Hepatocyte (in vitro differentiated cells): ENCODE measurements around the gene RAP1GAP2. TPM values are rescaled to one million over a fixed set of nuclear protein-coding genes. Genes with fewer than 3 reads are reported as not detected.

ENCODE experiments used
- DNase-seq: peaks from one replicate; pipeline ENCODE4 v3.0.0-alpha.2; 2016; ENCODE audit warnings: low spot score
- H2AFZ ChIP-seq: fragments of 200-600 bp; sonication (generic); 2 replicates; pipeline ENCODE4 v1.6.0; 2016; ENCODE audit warnings: antibody characterized with exemption, mild to moderate bottlenecking
- H3K27ac ChIP-seq: fragments of 200-600 bp; sonication (generic); 2 replicates; pipeline ENCODE4 v1.5.1; 2016; ENCODE audit warnings: mild to moderate bottlenecking
- H3K27me3 ChIP-seq: fragments of 200-600 bp; sonication (generic); 2 replicates; pipeline ENCODE4 v1.6.1; 2016
- H3K36me3 ChIP-seq: fragments of 200-600 bp; sonication (generic); replicated peaks from 2 replicates; pipeline ENCODE4 v1.5.1; 2016; ENCODE audit warnings: low read depth; ENCODE audit not compliant: insufficient read depth
- H3K4me1 ChIP-seq: fragments of 200-600 bp; sonication (generic); 2 replicates; pipeline ENCODE4 v1.5.1; 2016; ENCODE audit warnings: mild to moderate bottlenecking, moderate library complexity; ENCODE audit not compliant: insufficient read depth
- H3K4me2 ChIP-seq: fragments of 200-600 bp; sonication (generic); 2 replicates; pipeline ENCODE4 v1.6.0; 2016
- H3K4me3 ChIP-seq: fragments of 200-600 bp; sonication (generic); 2 replicates; pipeline ENCODE4 v1.5.1; 2016; ENCODE audit warnings: mild to moderate bottlenecking
- H3K79me2 ChIP-seq: fragments of 200-600 bp; sonication (generic); 2 replicates; pipeline ENCODE4 v1.6.0; 2017; ENCODE audit warnings: mild to moderate bottlenecking
- H3K9me2 ChIP-seq: fragments of 200-600 bp; sonication (generic); replicated peaks from 2 replicates; pipeline ENCODE4 v1.6.0; 2017; ENCODE audit warnings: mild to moderate bottlenecking; ENCODE audit not compliant: insufficient read depth
- H3K9me3 ChIP-seq: fragments of 200-600 bp; sonication (generic); 2 replicates; pipeline ENCODE4 v1.5.1; 2016; ENCODE audit warnings: low read depth, mild to moderate bottlenecking
- H4K20me1 ChIP-seq: fragments of 200-600 bp; sonication (generic); 2 replicates; pipeline ENCODE4 v1.6.0; 2016; ENCODE audit warnings: mild to moderate bottlenecking; ENCODE audit not compliant: insufficient read depth, poor library complexity, severe bottlenecking
- EZH2 ChIP-seq: fragments of 200-600 bp; sonication (generic); IDR thresholded peaks from 2 replicates; pipeline ENCODE4 v1.6.1; 2016; ENCODE audit warnings: antibody characterized with exemption, mild to moderate bottlenecking, borderline replicate concordance
- EZH2phosphoT487 ChIP-seq: fragments of 200-600 bp; sonication (generic); IDR thresholded peaks from one replicate; pipeline ENCODE4 v1.6.1; 2018; ENCODE audit warnings: antibody characterized with exemption, mild to moderate bottlenecking, low read depth, moderate library complexity; ENCODE audit not compliant: unreplicated experiment, severe bottlenecking
- WGBS: methylation state at CpG from one replicate; pipeline ENCODE4 v1.1.6; 2016; ENCODE audit warnings: low lambda C conversion rate; ENCODE audit errors: missing lambda C conversion rate; 5-methylcytosine and 5-hydroxymethylcytosine counted together
- polyA plus RNA-seq: library from polyadenylated mRNA; unstranded; fragments of >200 nt; fragmentation: Nextera tagmentation; extraction: Ambion mirVana; gene quantifications from 2 replicates; pipeline ENCODE4 v1.2.1, GENCODE V29; 2016
- total RNA-seq: library from RNA; depleted of rRNA; stranded (reverse); fragments of >200 nt; gene quantifications from 2 replicates; pipeline ENCODE4 v1.2.3, GENCODE V29; 2014
- TF ChIP-seq, protein P1 (sequence below): fragments of 200-600 bp; sonication (generic); IDR thresholded peaks from 2 replicates; pipeline ENCODE4 v1.5.1; 2016; ENCODE audit warnings: antibody characterized with exemption, mild to moderate bottlenecking; ENCODE audit not compliant: poor library complexity

RAP1GAP2 gene
- total and polyA plus RNA-seq, 2 experiments from 2014 or later = 3.0 to 10.0 TPM

DNA sequence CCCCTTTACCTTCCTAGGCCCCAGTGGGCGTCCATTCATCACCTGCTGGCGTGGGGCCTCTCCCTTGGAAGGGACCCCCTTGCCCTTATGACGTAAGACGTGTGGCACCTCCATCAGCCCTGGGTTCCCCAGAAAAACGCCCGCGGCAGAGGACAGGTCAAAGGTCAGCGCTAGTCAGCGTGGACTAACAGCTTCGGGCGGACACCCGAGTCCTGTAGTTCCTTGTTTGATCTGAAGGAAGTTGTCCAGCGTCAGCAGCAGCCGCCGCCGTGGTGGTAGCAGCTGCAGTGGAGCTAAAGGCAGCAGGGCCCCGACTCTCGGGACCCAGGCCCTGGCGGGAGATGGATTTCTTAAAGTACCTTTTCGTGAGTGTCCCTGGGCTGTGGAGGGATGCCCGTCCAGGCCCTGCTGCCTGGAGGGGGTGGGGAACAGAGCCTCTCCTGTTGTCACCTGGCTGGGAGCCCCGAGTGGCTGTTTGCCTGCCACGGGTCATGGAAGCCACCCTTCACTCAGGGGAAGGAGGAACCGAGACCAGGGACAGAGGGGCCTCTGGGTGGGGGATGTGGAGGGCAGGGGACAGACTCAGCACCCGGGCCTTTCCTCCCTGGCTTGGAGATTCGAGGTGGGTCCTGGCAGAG, 143.6 kb downstream of the RAP1GAP2 start:
- Histone ChIP-seq H2AFZ (no peak overlapping the region), H3K4me3 (no peak overlapping the region), H3K4me1 (peaks cover 8% of the 10 kb centered on the region), H3K79me2 (no peaks in the 10 kb centered on the region), H3K9me2 (no peaks in the 10 kb centered on the region), H3K36me3 (no peaks in the 10 kb centered on the region), H3K9me3 (no peaks in the 10 kb centered on the region), H3K27me3 (no peaks in the 10 kb centered on the region), H4K20me1 (no peaks in the 10 kb centered on the region), H3K27ac (no peak overlapping the region), H3K4me2 (peak overlapping the region; percentile 27)
- TF ChIP-seq, protein P1, sequence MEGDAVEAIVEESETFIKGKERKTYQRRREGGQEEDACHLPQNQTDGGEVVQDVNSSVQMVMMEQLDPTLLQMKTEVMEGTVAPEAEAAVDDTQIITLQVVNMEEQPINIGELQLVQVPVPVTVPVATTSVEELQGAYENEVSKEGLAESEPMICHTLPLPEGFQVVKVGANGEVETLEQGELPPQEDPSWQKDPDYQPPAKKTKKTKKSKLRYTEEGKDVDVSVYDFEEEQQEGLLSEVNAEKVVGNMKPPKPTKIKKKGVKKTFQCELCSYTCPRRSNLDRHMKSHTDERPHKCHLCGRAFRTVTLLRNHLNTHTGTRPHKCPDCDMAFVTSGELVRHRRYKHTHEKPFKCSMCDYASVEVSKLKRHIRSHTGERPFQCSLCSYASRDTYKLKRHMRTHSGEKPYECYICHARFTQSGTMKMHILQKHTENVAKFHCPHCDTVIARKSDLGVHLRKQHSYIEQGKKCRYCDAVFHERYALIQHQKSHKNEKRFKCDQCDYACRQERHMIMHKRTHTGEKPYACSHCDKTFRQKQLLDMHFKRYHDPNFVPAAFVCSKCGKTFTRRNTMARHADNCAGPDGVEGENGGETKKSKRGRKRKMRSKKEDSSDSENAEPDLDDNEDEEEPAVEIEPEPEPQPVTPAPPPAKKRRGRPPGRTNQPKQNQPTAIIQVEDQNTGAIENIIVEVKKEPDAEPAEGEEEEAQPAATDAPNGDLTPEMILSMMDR = no peak
- TF ChIP-seq EZH2phosphoT487 (no peak), EZH2 (no peak)
- no peak for DNase-seq
- 77% methylated on average over 26 of the region's 26 CpGs for WGBS

DNA sequence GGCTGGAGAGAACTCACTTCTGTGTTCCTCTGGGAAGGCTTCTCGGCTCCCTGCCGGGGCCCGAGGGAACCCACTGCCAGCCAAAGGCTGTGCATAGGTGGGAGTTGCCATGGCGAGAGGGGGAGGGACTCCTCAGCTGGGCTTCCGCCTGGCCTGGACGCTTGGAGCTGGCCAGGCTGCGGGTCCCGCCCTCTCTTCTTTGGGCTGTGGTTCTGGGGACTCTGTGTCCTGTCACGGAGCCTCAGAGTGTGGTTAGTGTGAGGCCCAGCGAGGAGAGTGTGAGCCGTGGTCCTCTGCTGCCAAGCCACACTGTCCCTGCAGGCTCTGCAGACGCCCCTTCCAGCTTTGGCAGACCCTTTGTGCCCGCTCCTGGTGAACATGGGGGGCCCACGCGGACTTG, 144.1 kb downstream of the RAP1GAP2 start:
- H4K20me1 ChIP-seq = no peaks in the 10 kb centered on the region
- H3K36me3 ChIP-seq = no peaks in the 10 kb centered on the region
- DNase-seq = no peak
- TF ChIP-seq EZH2 (no peak), EZH2phosphoT487 (no peak)
- TF ChIP-seq, protein P1 = no peak
- H3K27me3 ChIP-seq = no peaks in the 10 kb centered on the region
- no peak overlapping the region for H3K4me3 ChIP-seq
- no peak overlapping the region for H3K27ac ChIP-seq
- no peaks in the 10 kb centered on the region for H3K79me2 ChIP-seq
- no peaks in the 10 kb centered on the region for H3K9me2 ChIP-seq
- peaks cover 8% of the 10 kb centered on the region for H3K4me1 ChIP-seq
- 70% methylated on average over 15 of the region's 15 CpGs for WGBS
- no peak overlapping the region for H2AFZ ChIP-seq
- no peaks in the 10 kb centered on the region for H3K9me3 ChIP-seq
- H3K4me2 ChIP-seq = peak overlapping the region; percentile 27

- H3K9me3 ChIP-seq = no peaks in the 10 kb centered on the region
- H3K9me2 ChIP-seq = no peaks in the 10 kb centered on the region
- H3K4me2 ChIP-seq = no peak overlapping the region
- no peaks in the 10 kb centered on the region for H4K20me1 ChIP-seq
- TF ChIP-seq EZH2phosphoT487 (no peak), EZH2 (no peak)
- TF ChIP-seq, protein P1 = no peak
- no peak overlapping the region for H2AFZ ChIP-seq
- no peak for DNase-seq
- H3K4me3 ChIP-seq = no peak overlapping the region
- 94% methylated on average over 11 of the region's 11 CpGs for WGBS
- no peaks in the 10 kb centered on the region for H3K79me2 ChIP-seq
- H3K36me3 ChIP-seq = no peaks in the 10 kb centered on the region
- peaks cover 8% of the 10 kb centered on the region for H3K4me1 ChIP-seq
- H3K27ac ChIP-seq = no peak overlapping the region
- H3K27me3 ChIP-seq = no peaks in the 10 kb centered on the region
Observed at GRCh38 chr17:2943981-2944380, 147.7 kb downstream of the RAP1GAP2 start.
